ENCODE measurements around the gene WNK2. TPM values are rescaled to one million over a fixed set of nuclear protein-coding genes. Genes with fewer than 3 reads are reported as not detected.

The WNK2 gene
- polyA plus RNA-seq, 2 of the 4 experiments (the other 2 are of a cell fraction) = 2.1 to 6.7 TPM

GRCh38 chr9:93155716-93156474 is 28.0 kb upstream of the WNK2 start:
- ATAC-seq (no peak), DNase-seq (ENCODE audit: low read depth in 1 of 2, low spot score in 1 of 2) (no peak), FAIRE-seq (no peak)
- CTCF ChIA-PET = interaction anchor here (1.0 to 10.5 kb wide), 8 partner anchors 11 to 410 kb away, joined by 3 to 158 read pairs (median 6); no protein-coding TSS in a partner anchor
- POLR2A ChIA-PET = no interaction called here
- Histone ChIP-seq H3K4me1 (peaks cover 5% of the 10 kb centered on the region; the same call in 2 of the 3 replicates), H3K4me2 (no peak overlapping the region), H3K9me3 (no peaks in the 10 kb centered on the region), H3K4me3 (no peak overlapping the region), H3K27ac (no peak overlapping the region)
- TF ChIP-seq RNF2 (IDR thresholded peaks at IDR 0.05; ENCODE audit: borderline replicate concordance, low read depth) (no peak), HOXA7 (CRISPR knock-in tag; IDR thresholded peaks at IDR 0.05) (no peak), FOSL2 (IDR thresholded peaks at IDR 0.05) (no peak), FOSL2 (CRISPR knock-in tag; IDR thresholded peaks at IDR 0.05) (no peak), CTCF (IDR thresholded peaks at IDR 0.05) (no peak), RFX5 (IDR thresholded peaks at IDR 0.05) (no peak), CHD4 (IDR thresholded peaks at IDR 0.05; ENCODE audit: borderline replicate concordance) (no peak), EP300 (IDR thresholded peaks at IDR 0.05) (no peak), ATOH8 (CRISPR knock-in tag; IDR thresholded peaks at IDR 0.05; ENCODE audit: low read depth) (no peak), HOXB13 (CRISPR knock-in tag; IDR thresholded peaks at IDR 0.05; ENCODE audit: low read depth) (no peak), HES2 (IDR thresholded peaks at IDR 0.05) (no peak), PBX3 (IDR thresholded peaks at IDR 0.05) (no peak), MAZ (IDR thresholded peaks at IDR 0.05; ENCODE audit: borderline replicate concordance, low read depth, low read length) (no peak), SMC3 (IDR thresholded peaks at IDR 0.05) (no peak), TFCP2L1 (CRISPR knock-in tag; IDR thresholded peaks at IDR 0.05) (no peak), CEBPB (IDR thresholded peaks at IDR 0.05) (no peak)
- 90% methylated on average over 16 of the region's 16 CpGs for WGBS (ENCODE audit: missing lambda C conversion rate)

GRCh38 chr9:93156475-93157008 is 27.4 kb upstream of the WNK2 start:
- WGBS (ENCODE audit: missing lambda C conversion rate) = 89% methylated on average over 11 of the region's 11 CpGs
- ATAC-seq (no peak), FAIRE-seq (no peak), DNase-seq (ENCODE audit: low read depth in 1 of 2, low spot score in 1 of 2) (no peak)
- Histone ChIP-seq H3K4me2 (no peak overlapping the region), H3K27ac (no peak overlapping the region), H3K9me3 (no peaks in the 10 kb centered on the region), H3K4me3 (no peak overlapping the region), H3K4me1 (peaks cover 5% of the 10 kb centered on the region; the same call in 2 of the 3 replicates)
- POLR2A ChIA-PET = no interaction called here
- CTCF ChIA-PET = interaction anchor here (1.0 to 10.5 kb wide), 5 partner anchors 12 to 410 kb away, joined by 3 to 158 read pairs (median 7); no protein-coding TSS in a partner anchor
- TF ChIP-seq FOXS1 (CRISPR knock-in tag; IDR thresholded peaks at IDR 0.05) (no peak), USF2 (IDR thresholded peaks at IDR 0.05) (no peak), HOXB13 (CRISPR knock-in tag; IDR thresholded peaks at IDR 0.05; ENCODE audit: low read depth) (no peak)
